HG02870 (cell line): Measurements from ENCODE around the gene MGMT.

Source experiments
- ATAC-seq: cut with Tn5 transposase; IDR thresholded peaks from one replicate; pipeline ENCODE4 v1.9.1; 2021; ENCODE audit warnings: mild to moderate bottlenecking, moderate library complexity; ENCODE audit not compliant: unreplicated experiment

The MGMT gene

DNA sequence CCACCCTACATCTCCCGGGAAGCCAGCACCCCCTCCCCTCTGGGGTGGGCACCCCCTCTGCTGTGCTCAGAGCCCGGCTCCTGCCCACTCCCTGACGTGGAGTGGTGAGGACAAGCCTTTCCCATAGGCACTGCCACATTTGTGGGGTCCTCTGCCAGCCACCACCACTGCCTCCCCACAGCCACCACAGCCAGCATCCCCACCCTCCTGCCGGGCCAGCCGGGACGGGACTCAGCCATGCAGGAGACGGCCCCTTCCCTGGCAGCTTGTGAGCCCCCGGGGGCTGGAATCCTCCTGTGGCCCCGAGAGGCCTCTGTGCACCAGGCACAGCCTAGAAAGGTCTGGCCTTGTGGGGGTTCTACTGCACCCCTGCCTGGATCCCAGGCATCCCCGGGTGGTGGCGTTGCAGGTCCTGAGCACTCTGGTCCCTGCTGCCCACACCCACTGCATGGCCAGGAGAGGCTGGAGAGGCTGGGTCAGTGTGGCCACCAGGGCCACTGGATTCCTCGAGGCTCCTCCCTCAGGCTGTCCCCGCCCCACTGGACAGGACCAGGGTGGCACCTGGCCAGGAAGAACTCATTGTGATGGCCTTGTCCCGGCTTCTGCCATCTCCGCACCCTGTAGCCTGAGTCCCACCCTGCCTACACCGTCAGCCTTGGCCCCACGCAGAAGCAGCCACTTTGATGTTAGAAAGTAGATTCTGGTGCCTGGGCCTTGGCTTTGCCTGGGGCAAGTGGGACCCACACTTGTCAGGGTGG is 349.0 kb downstream of the MGMT start:
- ATAC-seq: no peak

DNA sequence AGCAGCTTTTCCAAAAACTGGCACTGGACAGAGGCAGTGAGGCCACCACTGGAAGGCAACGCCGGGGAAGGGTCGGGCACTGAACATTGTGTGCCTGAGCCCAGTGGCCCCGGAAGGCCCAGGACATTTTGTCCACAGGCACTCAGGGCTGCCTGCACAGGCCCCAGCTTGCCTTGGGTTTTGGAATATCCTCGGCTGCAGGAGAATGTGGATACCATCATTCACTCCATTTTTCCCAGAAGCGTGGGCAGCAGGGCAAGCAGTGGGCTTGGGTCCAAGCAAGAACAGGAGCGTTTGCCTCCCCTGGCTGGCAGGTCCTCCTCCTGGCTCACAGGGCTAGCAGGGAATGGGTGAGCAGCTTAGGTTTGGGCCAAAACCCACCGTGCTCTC is 349.6 kb downstream of the MGMT start:
- ATAC-seq: no peak
